OCI-LY7 (cell line): ENCODE measurements around the gene DNAJC11. TPM values are rescaled to one million over a fixed set of nuclear protein-coding genes. Genes with fewer than 3 reads are reported as not detected.

ENCODE experiments used
- BruUV-seq: library from RNA; stranded (reverse); fragments of 400-500 nt; replicated peaks from 2 replicates; lab custom pipeline; 2021; lab: Mats Ljungman, UMichigan
- CTCF ChIA-PET: fragments of 300-600 bp; sonication (Branson Sonifier 250); formaldehyde crosslinking; loops from one replicate; lab custom pipeline; 2022; ENCODE audit warnings: antibody characterized with exemption; ENCODE audit not compliant: unreplicated experiment; lab: Charles Lee
- POLR2A ChIA-PET: fragments of 300-600 bp; sonication (Branson Sonifier 250); formaldehyde crosslinking; loops from one replicate; lab custom pipeline; 2022; ENCODE audit warnings: antibody characterized with exemption; lab: Charles Lee
- DNase-seq: peaks from one replicate; pipeline ENCODE4 v3.0.0-alpha.2; 2015; ENCODE audit warnings: low spot score
- H2AFZ ChIP-seq: fragments of 200-600 bp; sonication (generic), shearing (Covaris generic); 2 replicates; pipeline ENCODE4 v1.6.1; 2014; ENCODE audit warnings: mild to moderate bottlenecking, antibody characterized with exemption, low read length, moderate library complexity
- H3K27ac ChIP-seq: fragments of 200-600 bp; sonication (generic); 2 replicates; pipeline ENCODE4 v1.5.1; 2014; ENCODE audit warnings: mixed run types, low read depth, mild to moderate bottlenecking, moderate library complexity, low read length, inconsistent platforms; ENCODE audit not compliant: poor library complexity, severe bottlenecking
- H3K36me3 ChIP-seq: fragments of 200-600 bp; sonication (generic); 2 replicates; pipeline ENCODE4 v1.6.1; 2014; ENCODE audit warnings: mild to moderate bottlenecking, antibody characterized with exemption, low read length, moderate library complexity, mixed read lengths; ENCODE audit not compliant: insufficient read depth
- H3K4me1 ChIP-seq: fragments of 200-600 bp; sonication (generic); 2 replicates; pipeline ENCODE4 v1.5.1; 2014; ENCODE audit warnings: mild to moderate bottlenecking, low read length; ENCODE audit not compliant: insufficient read depth, poor library complexity, severe bottlenecking
- H3K4me2 ChIP-seq: fragments of 200-600 bp; sonication (generic); 2 replicates; pipeline ENCODE4 v1.6.1; 2014; ENCODE audit warnings: mild to moderate bottlenecking, low read length
- H3K4me3 ChIP-seq: fragments of 200-600 bp; sonication (generic); 2 replicates; pipeline ENCODE4 v1.5.1; 2014; ENCODE audit warnings: mild to moderate bottlenecking, low read depth, low read length; ENCODE audit not compliant: poor library complexity, severe bottlenecking
- H3K79me2 ChIP-seq: fragments of 200-600 bp; sonication (generic); 2 replicates; pipeline ENCODE4 v1.6.1; 2016; ENCODE audit warnings: low read depth, mild to moderate bottlenecking, low read length, moderate library complexity, mixed read lengths; ENCODE audit not compliant: insufficient read depth
- H3K9me2 ChIP-seq: fragments of 200-600 bp; sonication (generic); 2 replicates; pipeline ENCODE4 v1.6.1; 2016; ENCODE audit warnings: mild to moderate bottlenecking, low read length, mixed read lengths; ENCODE audit not compliant: insufficient read depth
- H3K9me3 ChIP-seq: fragments of 200-600 bp; sonication (generic); 2 replicates; pipeline ENCODE4 v1.6.1; 2014; ENCODE audit warnings: mild to moderate bottlenecking, mixed run types, low read length, mixed read lengths
- H4K20me1 ChIP-seq: fragments of 200-600 bp; sonication (generic); 2 replicates; pipeline ENCODE4 v1.6.1; 2014; ENCODE audit warnings: mild to moderate bottlenecking, antibody characterized with exemption, low read length, moderate library complexity, mixed read lengths; ENCODE audit not compliant: insufficient read depth
- CTCF ChIP-seq: fragments of 200-600 bp; sonication (generic); conservative IDR thresholded peaks from 2 replicates; pipeline ENCODE4 v1.5.1; 2014; ENCODE audit warnings: mild to moderate bottlenecking, antibody characterized with exemption, low read length, moderate library complexity, mixed read lengths
- EZH2phosphoT487 ChIP-seq: fragments of 200-600 bp; sonication (generic); IDR thresholded peaks from 2 replicates; pipeline ENCODE4 v1.6.1; 2018; ENCODE audit warnings: low read depth, borderline replicate concordance, mild to moderate bottlenecking, mixed run types, antibody characterized with exemption, low read length, moderate library complexity, mixed read lengths
- intact Hi-C: fragments of 100-400 bp; cut with micrococcal nuclease; formaldehyde crosslinking; loops from one replicate; pipeline ENCODE4 v1.10.0; 2022; ENCODE audit not compliant: unreplicated experiment
- total RNA-seq, 2 experiments: library from RNA; depleted of rRNA in 1 of 2; stranded (reverse); fragments of >200 nt in 1 of 2; shearing (Covaris generic) in 1 of 2; gene quantifications; 2 replicates each; pipeline ENCODE4 v1.2.3, GENCODE V29; 2014 to 2022

The DNAJC11 gene
- total RNA-seq, 2 experiments from 2014 or later = 31.0 to 65.6 TPM

- Histone ChIP-seq H2AFZ (0 out of 2 replicates have a peak overlapping the region, but pooled peaks have one; percentile 25), H3K9me3 (no peaks in the 10 kb centered on the region), H3K9me2 (no peaks in the 10 kb centered on the region), H3K79me2 (no peaks in the 10 kb centered on the region), H4K20me1 (no peaks in the 10 kb centered on the region), H3K4me3 (no peak overlapping the region), H3K4me1 (no peaks in the 10 kb centered on the region), H3K36me3 (no peaks in the 10 kb centered on the region), H3K27ac (no peak overlapping the region), H3K4me2 (no peak overlapping the region)
- TF ChIP-seq CTCF (no peak), EZH2phosphoT487 (no peak)
- intact Hi-C loops = loop anchor here (5.0 kb wide), 1 partner anchor 58 kb away; no protein-coding TSS in a partner anchor
- ChIA-PET POLR2A (no interaction called here), CTCF (no interaction called here)
- no TSS peak for BruUV-seq
- no peak for DNase-seq
Observed at GRCh38 chr1:6724517-6725141, 23.0 kb upstream of the DNAJC11 start.

- no peaks in the 10 kb centered on the region for H4K20me1 ChIP-seq
- no peak for TF ChIP-seq EZH2phosphoT487
- no peak for TF ChIP-seq CTCF
- no peak overlapping the region for H3K4me3 ChIP-seq
- intact Hi-C loops = no loop called here
- no peaks in the 10 kb centered on the region for H3K36me3 ChIP-seq
- no peaks in the 10 kb centered on the region for H3K4me1 ChIP-seq
- ChIA-PET POLR2A (no interaction called here), CTCF (no interaction called here)
- no peak for DNase-seq
- no peak overlapping the region for H3K4me2 ChIP-seq
- H3K9me2 ChIP-seq = no peaks in the 10 kb centered on the region
- no peaks in the 10 kb centered on the region for H3K79me2 ChIP-seq
- H2AFZ ChIP-seq = 0 out of 2 replicates have a peak overlapping the region, but pooled peaks have one; percentile 25
- no TSS peak for BruUV-seq
- H3K9me3 ChIP-seq = no peaks in the 10 kb centered on the region
- no peak overlapping the region for H3K27ac ChIP-seq
Observed at GRCh38 chr1:6723621-6724428, 22.2 kb upstream of the DNAJC11 start.
